ENCODE data around the gene ANK2. TPM values are rescaled to one million over a fixed set of nuclear protein-coding genes. Genes with fewer than 3 reads are reported as not detected.

ANK2 gene
- total RNA-seq: 1 to 10 TPM in 1 of 2 donors, under 1 TPM in 1; 0.87 to 1.1 TPM

DNA sequence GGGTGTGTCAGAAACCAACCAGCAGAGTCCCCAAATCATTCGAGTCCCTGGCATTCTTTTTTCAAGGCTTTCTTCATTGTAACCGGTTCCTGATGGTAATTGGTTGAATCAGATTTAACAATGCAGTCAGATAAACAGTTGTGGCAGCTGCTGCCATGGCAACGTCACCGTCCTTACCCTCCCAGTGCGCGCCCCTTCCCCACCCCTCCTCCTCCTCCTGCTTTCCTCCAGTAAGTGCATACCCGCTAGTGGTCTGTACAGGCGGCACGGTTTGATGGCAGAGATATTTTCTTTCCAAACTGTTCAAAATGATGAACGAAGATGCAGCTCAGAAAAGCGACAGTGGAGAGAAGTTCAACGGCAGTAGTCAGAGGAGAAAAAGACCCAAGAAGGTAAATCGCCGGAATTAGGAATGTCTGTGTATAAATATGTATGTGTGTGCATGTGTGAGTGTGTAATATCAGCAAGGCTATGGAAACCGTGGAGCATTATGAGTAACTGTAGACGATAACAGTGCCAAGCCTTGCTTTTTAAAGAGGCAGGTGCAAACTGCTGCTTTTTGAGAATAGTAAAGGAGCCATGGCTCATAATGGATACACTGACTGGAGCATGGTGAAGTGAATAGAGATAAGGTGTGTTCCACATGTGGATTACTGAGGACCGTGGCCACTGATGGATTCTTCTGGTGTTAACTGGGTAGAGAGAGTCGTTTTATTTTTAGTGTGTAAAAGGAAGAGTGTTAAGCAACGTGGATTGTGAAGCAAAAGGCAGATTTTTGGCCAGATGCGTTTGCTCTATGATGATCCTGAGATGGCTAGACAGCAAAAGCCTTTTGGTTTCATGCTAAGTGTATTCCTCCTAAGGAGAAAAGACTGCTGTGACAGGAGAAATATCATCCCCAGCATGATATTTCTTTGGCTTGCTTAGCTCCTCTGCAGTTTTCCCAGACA is at the start of gene ANK2:
TSS of gene ANK2 (plus strand) at position 233 of the 950 bp plus-strand sequence. CDS start at position 309, 76 bp downstream.
- no peaks in the 10 kb centered on the region for H3K36me3 Mint-ChIP-seq (ENCODE audit: low read depth)
- no peak within 1 kb of the TSS for H3K27ac Mint-ChIP-seq
- no peak for ATAC-seq (replicated peaks)
- peaks cover 15% of the 10 kb centered on the region for H3K27me3 Mint-ChIP-seq
- no peak within 1 kb of the TSS for H3K4me3 Mint-ChIP-seq
- H3K4me1 Mint-ChIP-seq: no peaks in the 10 kb centered on the region
- H3K9me3 Mint-ChIP-seq: no peaks in the 10 kb centered on the region

DNA sequence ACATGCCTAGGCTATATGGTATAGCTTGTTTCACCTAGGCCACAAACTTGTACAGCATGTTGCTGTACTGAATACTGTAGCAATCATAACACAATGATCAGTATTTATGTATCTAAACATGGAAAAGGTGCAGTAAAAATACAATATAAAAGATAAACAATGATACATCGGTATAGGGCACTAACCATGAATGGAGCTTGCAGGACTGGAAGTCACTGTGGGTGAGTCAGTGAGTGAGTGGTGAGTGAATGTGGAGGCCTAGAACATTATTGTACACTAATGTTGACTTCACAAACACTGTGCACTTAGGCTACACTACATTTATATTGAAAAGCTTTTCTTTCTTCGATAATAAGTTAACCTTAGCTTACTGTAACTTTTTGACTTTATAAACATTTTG is 45.6 kb upstream of the ANK2 start:
- Mint-ChIP-seq H3K36me3 (ENCODE audit: low read depth) (no peaks in the 10 kb centered on the region), H3K27ac (no peak overlapping the region), H3K4me1 (no peaks in the 10 kb centered on the region), H3K27me3 (no peaks in the 10 kb centered on the region), H3K9me3 (no peaks in the 10 kb centered on the region), H3K4me3 (no peak overlapping the region)
- ATAC-seq (replicated peaks): no peak

DNA sequence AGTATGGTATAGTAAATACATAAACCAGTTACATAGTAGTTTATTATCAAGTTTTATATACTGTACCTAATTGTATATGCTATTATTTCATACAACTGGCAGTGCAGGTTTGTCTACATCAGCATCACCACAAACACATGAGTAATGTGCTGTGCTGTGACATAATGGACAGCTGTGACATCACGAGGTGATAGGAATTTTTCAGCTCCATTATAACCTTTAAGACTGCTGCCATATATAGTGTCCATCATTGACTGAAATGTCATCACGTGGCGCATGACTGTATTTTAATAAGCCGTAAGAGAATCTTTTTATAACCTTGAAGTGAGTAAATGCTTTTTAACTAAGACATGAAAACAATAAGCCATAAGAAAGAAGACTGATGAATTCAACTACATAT is 44.8 kb upstream of the ANK2 start:
- Mint-ChIP-seq H3K27ac (no peak overlapping the region), H3K9me3 (no peaks in the 10 kb centered on the region), H3K27me3 (no peaks in the 10 kb centered on the region), H3K36me3 (ENCODE audit: low read depth) (no peaks in the 10 kb centered on the region), H3K4me3 (no peak overlapping the region), H3K4me1 (no peaks in the 10 kb centered on the region)
- no peak for ATAC-seq (replicated peaks)

DNA sequence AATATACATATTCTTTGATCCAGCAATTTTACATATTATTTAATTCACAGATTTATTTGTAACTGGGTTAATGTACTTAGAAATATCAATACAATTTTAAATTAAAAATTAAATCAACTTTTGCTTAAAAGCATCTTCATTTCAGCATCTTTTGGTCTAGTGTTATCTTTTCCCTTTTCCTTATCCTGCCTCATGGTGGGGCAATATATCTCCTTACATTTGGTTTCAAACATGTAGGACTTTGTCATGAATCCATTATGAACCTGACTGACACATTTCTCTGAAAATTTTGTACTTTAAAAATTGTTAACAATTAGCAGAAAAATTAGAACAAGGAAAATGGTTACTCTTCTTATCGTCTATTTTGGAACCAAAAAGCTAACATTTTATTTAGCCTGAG is 42.8 kb upstream of the ANK2 start:
- Mint-ChIP-seq H3K36me3 (ENCODE audit: low read depth) (no peaks in the 10 kb centered on the region), H3K4me1 (no peaks in the 10 kb centered on the region), H3K27me3 (no peaks in the 10 kb centered on the region)

DNA sequence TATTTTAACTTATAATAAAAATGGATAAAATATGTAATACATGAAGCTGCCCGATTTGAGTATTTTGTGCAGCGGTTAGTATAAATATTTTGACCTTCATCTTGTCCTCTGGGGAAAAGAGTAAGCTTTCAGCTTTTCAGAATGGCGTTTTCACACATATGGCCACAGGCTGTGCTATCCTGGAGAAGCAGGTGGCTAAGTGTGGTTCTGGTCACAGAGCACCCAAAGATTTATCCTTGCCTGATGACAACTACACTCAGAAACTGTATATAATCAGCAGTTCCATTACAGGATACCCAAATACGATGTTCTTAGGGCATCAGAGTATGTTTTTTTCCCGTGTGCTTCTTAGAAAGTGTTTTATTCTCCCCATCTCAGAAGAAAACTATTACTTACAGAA is 42.3 kb upstream of the ANK2 start:
- no peak overlapping the region for H3K4me3 Mint-ChIP-seq
- ATAC-seq (replicated peaks): no peak
- H3K4me1 Mint-ChIP-seq: no peaks in the 10 kb centered on the region

More for the DNA sequence above, 42.8 kb upstream of the ANK2 start:
- H3K27ac Mint-ChIP-seq: no peak overlapping the region
- no peak overlapping the region for H3K4me3 Mint-ChIP-seq
- ATAC-seq (replicated peaks): no peak
- H3K9me3 Mint-ChIP-seq: no peaks in the 10 kb centered on the region

DNA sequence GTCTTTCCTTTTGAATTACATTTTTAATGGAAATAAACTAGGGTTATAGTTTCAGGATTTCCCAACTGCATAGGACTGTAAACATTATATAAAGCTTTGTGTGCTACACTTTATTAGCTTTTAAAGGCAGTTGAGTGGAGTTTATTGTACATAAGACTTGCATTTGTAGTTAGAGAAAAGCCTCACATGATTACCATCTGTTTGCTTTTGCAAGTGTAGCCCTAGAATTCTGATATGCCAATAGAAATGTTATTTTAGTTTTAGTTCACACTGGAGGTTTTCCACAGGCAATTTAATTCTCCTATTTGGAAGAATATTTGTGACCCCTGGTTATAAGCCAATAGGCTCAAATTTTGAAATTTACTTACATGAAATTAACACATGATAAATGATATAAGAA is 41.3 kb upstream of the ANK2 start:
- no peaks in the 10 kb centered on the region for H3K27me3 Mint-ChIP-seq
- no peaks in the 10 kb centered on the region for H3K36me3 Mint-ChIP-seq (ENCODE audit: low read depth)
- no peak overlapping the region for H3K4me3 Mint-ChIP-seq
- ATAC-seq (replicated peaks): no peak
- H3K4me1 Mint-ChIP-seq: no peaks in the 10 kb centered on the region
- H3K9me3 Mint-ChIP-seq: no peaks in the 10 kb centered on the region
- H3K27ac Mint-ChIP-seq: no peak overlapping the region

More for the DNA sequence above, 42.3 kb upstream of the ANK2 start:
- H3K27me3 Mint-ChIP-seq: no peaks in the 10 kb centered on the region
- H3K27ac Mint-ChIP-seq: no peak overlapping the region
- H3K9me3 Mint-ChIP-seq: no peaks in the 10 kb centered on the region
- H3K36me3 Mint-ChIP-seq (ENCODE audit: low read depth): no peaks in the 10 kb centered on the region

DNA sequence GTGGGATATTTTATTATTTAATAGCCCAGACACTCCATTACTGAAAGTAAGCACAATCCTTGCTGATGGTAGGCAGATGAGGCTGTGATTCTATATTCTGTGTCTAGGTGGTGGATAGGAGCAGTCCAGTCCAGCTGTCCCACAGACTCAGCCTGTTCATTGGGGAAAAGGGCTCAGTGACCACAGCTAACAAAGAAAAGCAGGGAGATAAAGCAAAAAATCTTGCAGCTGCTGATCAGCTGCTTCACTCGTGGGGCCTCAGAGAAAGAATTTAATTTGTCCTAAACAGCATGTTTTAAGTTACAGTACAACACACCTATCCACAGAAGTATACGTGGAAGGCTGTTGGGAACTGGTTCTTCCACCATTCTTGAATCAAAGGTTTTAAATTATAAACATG is 40.7 kb upstream of the ANK2 start:
- ATAC-seq (replicated peaks): no peak
- no peaks in the 10 kb centered on the region for H3K9me3 Mint-ChIP-seq
- no peaks in the 10 kb centered on the region for H3K36me3 Mint-ChIP-seq (ENCODE audit: low read depth)
- no peaks in the 10 kb centered on the region for H3K27me3 Mint-ChIP-seq
- no peaks in the 10 kb centered on the region for H3K4me1 Mint-ChIP-seq
- no peak overlapping the region for H3K4me3 Mint-ChIP-seq
- no peak overlapping the region for H3K27ac Mint-ChIP-seq

DNA sequence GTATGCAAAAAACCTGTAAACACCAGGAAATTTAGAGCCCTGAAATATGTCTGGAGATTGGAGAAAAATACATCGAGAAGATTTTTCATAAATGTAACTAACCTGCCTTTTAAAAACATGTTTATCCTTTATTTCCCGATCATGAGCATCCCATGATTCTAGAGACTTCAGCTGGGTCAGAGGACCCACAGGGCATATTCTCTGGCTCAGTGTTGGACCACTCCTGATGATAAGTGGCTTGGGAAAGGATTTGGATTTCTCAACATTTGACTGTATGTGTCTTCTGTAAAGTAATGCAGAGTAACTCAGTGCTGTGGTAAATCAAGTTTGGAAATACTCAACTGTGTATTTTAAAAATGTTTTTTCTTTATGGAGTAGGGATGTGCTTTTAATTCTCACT is 40.0 kb upstream of the ANK2 start:
- H3K27me3 Mint-ChIP-seq: no peaks in the 10 kb centered on the region
- no peaks in the 10 kb centered on the region for H3K36me3 Mint-ChIP-seq (ENCODE audit: low read depth)
- no peaks in the 10 kb centered on the region for H3K4me1 Mint-ChIP-seq
- no peak overlapping the region for H3K27ac Mint-ChIP-seq
- no peaks in the 10 kb centered on the region for H3K9me3 Mint-ChIP-seq
- H3K4me3 Mint-ChIP-seq: no peak overlapping the region
- no peak for ATAC-seq (replicated peaks)

DNA sequence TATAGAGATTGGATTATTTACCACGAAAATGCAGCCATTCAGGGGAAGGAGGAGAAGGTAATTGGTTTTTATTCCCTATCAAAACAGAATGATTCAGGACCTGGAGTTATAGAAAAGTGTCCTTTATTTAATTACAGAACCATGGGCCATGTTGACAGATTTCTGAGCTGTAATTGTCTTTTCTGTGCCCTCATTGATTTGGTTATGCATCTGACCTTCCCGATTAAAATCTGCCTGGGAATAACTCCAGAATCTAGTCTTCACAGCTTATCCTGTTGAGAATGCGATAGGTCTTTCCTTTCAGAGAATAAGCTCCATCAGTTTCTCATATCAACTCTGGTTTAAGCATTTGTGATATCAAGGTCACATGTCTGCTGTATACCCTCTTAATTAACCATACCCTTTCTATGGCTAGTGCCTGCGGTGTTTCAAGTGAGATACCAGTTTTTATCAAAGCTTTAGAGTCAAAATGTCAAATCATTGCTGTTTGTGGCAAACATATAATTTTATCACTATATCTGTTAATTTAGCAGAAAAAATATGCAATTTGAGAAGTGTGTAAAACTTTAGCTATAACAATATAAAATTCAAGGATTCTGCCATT is 37.2 kb upstream of the ANK2 start:
- Mint-ChIP-seq H3K9me3 (no peaks in the 10 kb centered on the region), H3K36me3 (ENCODE audit: low read depth) (no peaks in the 10 kb centered on the region), H3K27ac (no peak overlapping the region), H3K4me3 (no peak overlapping the region), H3K4me1 (no peaks in the 10 kb centered on the region), H3K27me3 (no peaks in the 10 kb centered on the region)
- ATAC-seq (replicated peaks): no peak

DNA sequence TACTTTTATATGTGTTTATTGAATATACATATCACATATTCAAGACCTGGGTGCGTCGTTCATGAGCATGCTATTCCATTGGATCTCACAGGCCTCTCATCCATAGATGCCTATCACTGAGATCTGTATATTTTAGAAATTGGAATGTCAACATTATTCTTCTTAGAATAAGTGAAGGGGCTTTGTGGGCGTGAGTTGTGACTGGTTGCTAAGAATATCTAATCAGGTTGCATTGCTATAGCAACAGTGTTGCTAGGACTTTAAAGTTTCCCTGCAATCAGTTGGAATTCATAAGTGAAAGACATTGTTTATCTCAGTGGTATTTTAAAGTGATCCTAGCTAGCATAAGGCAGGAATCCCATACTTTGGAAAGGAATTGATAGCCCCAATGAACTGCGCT is 36.7 kb upstream of the ANK2 start:
- Mint-ChIP-seq H3K9me3 (no peaks in the 10 kb centered on the region), H3K4me3 (no peak overlapping the region), H3K4me1 (no peaks in the 10 kb centered on the region), H3K27me3 (no peaks in the 10 kb centered on the region), H3K27ac (no peak overlapping the region), H3K36me3 (ENCODE audit: low read depth) (no peaks in the 10 kb centered on the region)
- ATAC-seq (replicated peaks): no peak

DNA sequence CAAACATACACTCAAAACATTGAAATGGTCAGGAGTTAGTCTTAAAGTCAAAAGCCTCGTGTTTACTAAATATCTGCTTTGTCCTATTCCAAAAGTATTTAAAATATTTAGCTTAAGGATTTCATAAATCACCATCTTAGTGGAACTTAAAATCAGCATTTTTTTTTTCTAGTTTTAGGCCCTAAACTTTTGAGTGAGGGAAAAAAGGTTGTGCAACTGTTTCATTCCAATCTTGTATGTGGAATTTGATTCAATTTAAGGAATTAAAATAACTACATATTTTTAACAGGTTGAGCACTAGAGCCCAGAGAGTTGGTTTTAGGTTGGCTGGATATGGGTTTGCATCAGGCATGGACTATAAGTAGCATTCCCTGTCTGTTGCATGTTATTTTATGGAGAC is 35.7 kb upstream of the ANK2 start:
- Mint-ChIP-seq H3K9me3 (no peaks in the 10 kb centered on the region), H3K4me3 (no peak overlapping the region), H3K27me3 (no peaks in the 10 kb centered on the region), H3K27ac (no peak overlapping the region), H3K4me1 (no peaks in the 10 kb centered on the region), H3K36me3 (ENCODE audit: low read depth) (no peaks in the 10 kb centered on the region)
- no peak for ATAC-seq (replicated peaks)

DNA sequence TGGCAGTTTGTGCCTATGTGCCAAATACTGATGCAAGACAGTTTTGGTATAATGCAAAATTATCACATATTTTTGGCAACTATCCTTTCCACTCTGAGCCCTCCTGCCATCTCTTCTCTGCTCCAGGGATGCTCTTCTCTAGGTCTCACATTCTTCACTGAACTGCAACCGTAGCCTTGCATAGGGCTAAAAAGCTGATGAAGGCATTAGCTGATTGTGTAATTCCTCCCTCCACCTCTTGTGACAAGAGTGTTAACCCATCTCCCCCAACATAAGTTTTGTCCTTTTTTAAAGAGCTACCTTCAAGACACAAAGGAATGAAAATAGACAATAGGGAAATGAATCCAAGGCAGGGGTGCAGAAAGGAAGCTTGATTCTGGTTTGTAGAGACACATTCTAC is 33.1 kb upstream of the ANK2 start:
- Mint-ChIP-seq H3K4me1 (no peaks in the 10 kb centered on the region), H3K27ac (no peak overlapping the region), H3K4me3 (no peak overlapping the region), H3K36me3 (ENCODE audit: low read depth) (no peaks in the 10 kb centered on the region), H3K27me3 (no peaks in the 10 kb centered on the region), H3K9me3 (no peaks in the 10 kb centered on the region)
- ATAC-seq (replicated peaks): no peak

DNA sequence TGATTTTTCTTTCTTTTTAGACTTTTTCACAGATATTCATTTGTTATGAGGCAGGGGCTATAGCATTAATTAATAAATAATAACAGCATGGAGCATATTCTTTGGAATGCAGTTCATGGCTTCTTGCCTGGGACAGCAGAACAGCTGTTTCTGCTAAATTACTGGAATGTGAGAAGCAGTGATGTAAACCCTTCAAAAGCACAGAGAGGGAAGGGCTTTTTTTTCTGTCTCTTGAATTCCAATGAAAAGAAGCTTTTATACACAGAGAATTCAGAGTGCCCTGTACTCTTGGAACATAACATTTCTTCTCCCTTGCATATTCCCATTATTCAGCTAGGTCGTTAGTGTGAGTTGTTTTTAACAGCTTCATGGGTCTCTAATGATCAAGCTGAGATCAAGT is 28.5 kb upstream of the ANK2 start:
- Mint-ChIP-seq H3K4me1 (no peaks in the 10 kb centered on the region), H3K27ac (no peak overlapping the region), H3K27me3 (no peaks in the 10 kb centered on the region), H3K4me3 (no peak overlapping the region), H3K36me3 (ENCODE audit: low read depth) (no peaks in the 10 kb centered on the region), H3K9me3 (no peaks in the 10 kb centered on the region)
- ATAC-seq (replicated peaks): no peak

DNA sequence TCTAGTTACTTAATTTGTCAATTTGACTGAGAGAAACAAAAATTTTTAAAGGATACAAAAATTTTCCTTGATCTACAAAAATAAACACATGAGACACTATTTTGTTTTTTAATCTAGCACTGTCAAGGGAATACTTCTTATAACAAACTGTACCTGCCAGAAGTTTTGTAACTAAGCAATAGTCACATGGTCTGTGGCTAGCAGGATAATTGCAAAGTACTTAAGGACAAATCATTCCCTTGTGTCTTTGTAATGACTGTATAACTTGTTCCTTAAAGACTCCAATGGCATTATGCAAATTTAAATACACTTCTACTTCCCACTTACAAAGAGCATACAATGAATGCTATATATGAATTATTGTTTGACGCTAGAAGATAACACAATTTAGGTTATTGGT is 25.1 kb upstream of the ANK2 start:
- Mint-ChIP-seq H3K4me3 (no peak overlapping the region), H3K27me3 (no peaks in the 10 kb centered on the region), H3K4me1 (no peaks in the 10 kb centered on the region), H3K9me3 (no peaks in the 10 kb centered on the region), H3K27ac (no peak overlapping the region), H3K36me3 (ENCODE audit: low read depth) (no peaks in the 10 kb centered on the region)
- no peak for ATAC-seq (replicated peaks)

DNA sequence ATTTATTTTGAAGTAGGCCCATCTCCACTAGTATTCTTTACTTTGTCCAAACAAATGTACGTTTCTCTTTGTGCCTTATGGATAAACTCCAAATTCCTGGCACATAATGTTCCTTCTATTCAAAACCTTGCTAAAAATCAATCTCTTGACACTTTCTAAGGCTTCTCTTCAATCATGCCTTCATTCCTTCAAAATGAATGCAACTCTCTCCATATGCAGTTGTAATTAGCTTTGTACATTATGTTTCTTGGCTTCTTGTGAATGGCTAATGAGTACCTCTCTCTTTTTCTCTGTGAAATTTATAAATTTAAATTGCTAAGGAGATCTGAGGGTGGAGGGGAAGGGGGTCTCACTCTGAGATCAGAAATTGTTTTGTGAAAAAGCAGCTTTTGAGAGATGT is 24.0 kb upstream of the ANK2 start:
- H3K27ac Mint-ChIP-seq: no peak overlapping the region

More for the DNA sequence above, 24.0 kb upstream of the ANK2 start:
- H3K9me3 Mint-ChIP-seq: no peaks in the 10 kb centered on the region
- no peak overlapping the region for H3K4me3 Mint-ChIP-seq
- H3K36me3 Mint-ChIP-seq (ENCODE audit: low read depth): no peaks in the 10 kb centered on the region
- no peaks in the 10 kb centered on the region for H3K27me3 Mint-ChIP-seq
- no peaks in the 10 kb centered on the region for H3K4me1 Mint-ChIP-seq
- ATAC-seq (replicated peaks): no peak

Measured in activated T-helper 17 cell treated with anti-CD3 and anti-CD28 coated beads, Interleukin-2, amount 50 U/mL, for 72 hours (primary cell).